ENCODE data around the gene VWA1.
"Not testable (repeated sequence)": the region's sequence is repeated elsewhere in the genome, so short reads cannot be mapped to it uniquely, and the experiment has no call there.

The VWA1 gene

GRCh38 chr1:1440262-1441001, 4.9 kb downstream of the VWA1 start:
- H3K27ac ChIP-seq (ENCODE audit: insufficient read depth in 1 of 2, low read depth in 1 of 2, low read length in 2 of 2, poor library complexity in 1 of 2, severe bottlenecking in 2 of 2): no peak overlapping the region
- H3K4me1 ChIP-seq (ENCODE audit: control extremely low read depth in 1 of 4, control insufficient read depth in 4 of 4, insufficient read depth in 4 of 4, low read length in 3 of 4): peaks cover 0 to 42% (median 28%) of the 10 kb centered on the region in 4 experiments
- CTCF ChIA-PET: interaction anchor here (0.9 to 2.9 kb wide), 18 partner anchors 9 to 190 kb away, joined by 3 to 17 read pairs (median 6); partner anchors contain the start of genes AURKAIP1 and MRPL20
- DNase-seq: no peak
- H3K27me3 ChIP-seq (replicated peaks in 2 of 5; ENCODE audit: control insufficient read depth in 4 of 5, insufficient read depth in 5 of 5, low read length in 4 of 5): peaks cover 0 to 3% (median 0%) of the 10 kb centered on the region in 5 experiments
- H3K4me3 ChIP-seq (ENCODE audit: control insufficient read depth in 1 of 7, extremely low read depth in 1 of 7, insufficient read depth in 4 of 7, low read depth in 2 of 7, low read length in 6 of 7): no peak overlapping the region
- H3K36me3 ChIP-seq (ENCODE audit: control insufficient read depth in 4 of 4, insufficient read depth in 4 of 4, low read length in 3 of 4): no peaks in the 10 kb centered on the region
- WGBS (ENCODE audit: insufficient coverage): 90% methylated on average over 23 of the region's 26 CpGs
- no peaks in the 10 kb centered on the region for H3K9me3 ChIP-seq (ENCODE audit: control extremely low read depth in 1 of 5, control insufficient read depth in 4 of 5, insufficient read depth in 2 of 5, low read depth in 1 of 5, low read length in 4 of 5)
- POLR2A ChIA-PET: interaction anchor here (1.6 kb wide), 1 partner anchor 33 kb away, joined by 6 read pairs; no protein-coding TSS in a partner anchor

GRCh38 chr1:1441002-1441888, 5.8 kb downstream of the VWA1 start:
- WGBS (ENCODE audit: insufficient coverage): 41% methylated on average over 26 of the region's 29 CpGs
- ChIA-PET POLR2A (interaction anchor here (1.6 kb wide), 1 partner anchor 34 kb away, joined by 6 read pairs; no protein-coding TSS in a partner anchor), CTCF (interaction anchor here (0.7 to 2.9 kb wide), 21 partner anchors 8 to 191 kb away, joined by 3 to 17 read pairs (median 5); partner anchors contain the start of genes AURKAIP1 and MRPL20)
- H3K27ac ChIP-seq (ENCODE audit: insufficient read depth in 1 of 2, low read depth in 1 of 2, low read length in 2 of 2, poor library complexity in 1 of 2, severe bottlenecking in 2 of 2): no peak overlapping the region
- peak in 2 of 3 donors; percentile 52 to 57 for DNase-seq
- no peak overlapping the region for H3K4me3 ChIP-seq (ENCODE audit: control insufficient read depth in 1 of 7, extremely low read depth in 1 of 7, insufficient read depth in 4 of 7, low read depth in 2 of 7, low read length in 6 of 7)
- peaks cover 0 to 3% (median 0%) of the 10 kb centered on the region in 5 experiments for H3K27me3 ChIP-seq (replicated peaks in 2 of 5; ENCODE audit: control insufficient read depth in 4 of 5, insufficient read depth in 5 of 5, low read length in 4 of 5)
- H3K36me3 ChIP-seq (ENCODE audit: control insufficient read depth in 4 of 4, insufficient read depth in 4 of 4, low read length in 3 of 4): no peaks in the 10 kb centered on the region
- peaks cover 0 to 36% (median 23%) of the 10 kb centered on the region in 4 experiments for H3K4me1 ChIP-seq (ENCODE audit: control extremely low read depth in 1 of 4, control insufficient read depth in 4 of 4, insufficient read depth in 4 of 4, low read length in 3 of 4)
- no peaks in the 10 kb centered on the region for H3K9me3 ChIP-seq (ENCODE audit: control extremely low read depth in 1 of 5, control insufficient read depth in 4 of 5, insufficient read depth in 2 of 5, low read depth in 1 of 5, low read length in 4 of 5)

- Histone ChIP-seq H3K27me3 (replicated peaks in 2 of 5; ENCODE audit: control insufficient read depth in 4 of 5, insufficient read depth in 5 of 5, low read length in 4 of 5) (peaks cover 0 to under 1% (median 0%) of the 10 kb centered on the region in 5 experiments), H3K4me3 (ENCODE audit: control insufficient read depth in 1 of 7, extremely low read depth in 1 of 7, insufficient read depth in 4 of 7, low read depth in 2 of 7, low read length in 6 of 7) (no peak overlapping the region), H3K27ac (ENCODE audit: insufficient read depth in 1 of 2, low read depth in 1 of 2, low read length in 2 of 2, poor library complexity in 1 of 2, severe bottlenecking in 2 of 2) (no peak overlapping the region), H3K36me3 (ENCODE audit: control insufficient read depth in 4 of 4, insufficient read depth in 4 of 4, low read length in 3 of 4) (no peaks in the 10 kb centered on the region), H3K9me3 (ENCODE audit: control extremely low read depth in 1 of 5, control insufficient read depth in 4 of 5, insufficient read depth in 2 of 5, low read depth in 1 of 5, low read length in 4 of 5) (no peaks in the 10 kb centered on the region), H3K4me1 (ENCODE audit: control extremely low read depth in 1 of 4, control insufficient read depth in 4 of 4, insufficient read depth in 4 of 4, low read length in 3 of 4) (peaks cover 0 to 27% (median 19%) of the 10 kb centered on the region in 4 experiments)
- DNase-seq: no peak
- POLR2A ChIA-PET: interaction anchor here (1.6 kb wide), 1 partner anchor 35 kb away, joined by 6 read pairs; no protein-coding TSS in a partner anchor
- 93% methylated on average over 30 of the region's 32 CpGs for WGBS (ENCODE audit: insufficient coverage)
- CTCF ChIA-PET: interaction anchor here (0.7 to 2.9 kb wide), 11 partner anchors 9 to 62 kb away, joined by 3 to 17 read pairs (median 6); partner anchors contain the start of gene MRPL20
Measured at GRCh38 chr1:1442069-1442770, 6.7 kb downstream of the VWA1 start.

- POLR2A ChIA-PET: not testable (repeated sequence)
- no CpG with 5 or more reads among the region's 19 CpGs for WGBS (ENCODE audit: insufficient coverage)
Measured at GRCh38 chr1:1446631-1447030, 11.1 kb downstream of the VWA1 start.

GRCh38 chr1:1449099-1449739, 13.7 kb downstream of the VWA1 start, which contains the start of gene ATAD3C:
Gene ATAD3C, plus strand, starts transcription at chr1:1449689. Its CDS starts 995 bp downstream, at chr1:1450684.
- Histone ChIP-seq H3K4me1 (ENCODE audit: control extremely low read depth in 1 of 4, control insufficient read depth in 4 of 4, insufficient read depth in 4 of 4, low read length in 3 of 4) (no peaks in the 10 kb centered on the region), H3K36me3 (ENCODE audit: control insufficient read depth in 4 of 4, insufficient read depth in 4 of 4, low read length in 3 of 4) (no peaks in the 10 kb centered on the region), H3K9me3 (ENCODE audit: control extremely low read depth in 1 of 5, control insufficient read depth in 4 of 5, insufficient read depth in 2 of 5, low read depth in 1 of 5, low read length in 4 of 5) (no peaks in the 10 kb centered on the region), H3K4me3 (ENCODE audit: control insufficient read depth in 1 of 7, extremely low read depth in 1 of 7, insufficient read depth in 4 of 7, low read depth in 2 of 7, low read length in 6 of 7) (no peak within 1 kb of the TSS), H3K27me3 (replicated peaks in 2 of 5; ENCODE audit: control insufficient read depth in 4 of 5, insufficient read depth in 5 of 5, low read length in 4 of 5) (peaks cover 0 to 2% (median 0%) of the 10 kb centered on the region in 5 experiments), H3K27ac (ENCODE audit: insufficient read depth in 1 of 2, low read depth in 1 of 2, low read length in 2 of 2, poor library complexity in 1 of 2, severe bottlenecking in 2 of 2) (no peak within 1 kb of the TSS)
- POLR2A ChIA-PET: no interaction called here
- WGBS (ENCODE audit: insufficient coverage): 89% methylated on average over 4 of the region's 6 CpGs
- CTCF ChIA-PET: interaction anchor here (0.9 kb wide), 1 partner anchor 9 kb away, joined by 4 read pairs; no protein-coding TSS in a partner anchor
- no peak for DNase-seq

More at GRCh38 chr1:1446631-1447030, 11.1 kb downstream of the VWA1 start:
- H3K9me3 ChIP-seq (ENCODE audit: control extremely low read depth in 1 of 5, control insufficient read depth in 4 of 5, insufficient read depth in 2 of 5, low read depth in 1 of 5, low read length in 4 of 5); H3K4me3 ChIP-seq (ENCODE audit: control insufficient read depth in 1 of 7, extremely low read depth in 1 of 7, insufficient read depth in 4 of 7, low read depth in 2 of 7, low read length in 6 of 7); CTCF ChIA-PET; H3K27ac ChIP-seq (ENCODE audit: insufficient read depth in 1 of 2, low read depth in 1 of 2, low read length in 2 of 2, poor library complexity in 1 of 2, severe bottlenecking in 2 of 2); H3K36me3 ChIP-seq (ENCODE audit: control insufficient read depth in 4 of 4, insufficient read depth in 4 of 4, low read length in 3 of 4); DNase-seq; H3K4me1 ChIP-seq (ENCODE audit: control extremely low read depth in 1 of 4, control insufficient read depth in 4 of 4, insufficient read depth in 4 of 4, low read length in 3 of 4); H3K27me3 ChIP-seq (replicated peaks in 2 of 5; ENCODE audit: control insufficient read depth in 4 of 5, insufficient read depth in 5 of 5, low read length in 4 of 5): not testable (repeated sequence)

- DNase-seq; H3K36me3 ChIP-seq (ENCODE audit: control insufficient read depth in 4 of 4, insufficient read depth in 4 of 4, low read length in 3 of 4); POLR2A ChIA-PET; H3K27ac ChIP-seq (ENCODE audit: insufficient read depth in 1 of 2, low read depth in 1 of 2, low read length in 2 of 2, poor library complexity in 1 of 2, severe bottlenecking in 2 of 2); H3K27me3 ChIP-seq (replicated peaks in 2 of 5; ENCODE audit: control insufficient read depth in 4 of 5, insufficient read depth in 5 of 5, low read length in 4 of 5); H3K4me1 ChIP-seq (ENCODE audit: control extremely low read depth in 1 of 4, control insufficient read depth in 4 of 4, insufficient read depth in 4 of 4, low read length in 3 of 4); H3K9me3 ChIP-seq (ENCODE audit: control extremely low read depth in 1 of 5, control insufficient read depth in 4 of 5, insufficient read depth in 2 of 5, low read depth in 1 of 5, low read length in 4 of 5); H3K4me3 ChIP-seq (ENCODE audit: control insufficient read depth in 1 of 7, extremely low read depth in 1 of 7, insufficient read depth in 4 of 7, low read depth in 2 of 7, low read length in 6 of 7): not testable (repeated sequence)
- CTCF ChIA-PET: interaction anchor here (1.6 to 2.5 kb wide), 3 partner anchors 9 to 14 kb away, joined by 4 to 11 read pairs (median 5); no protein-coding TSS in a partner anchor
- WGBS (ENCODE audit: insufficient coverage): 94% methylated on average over 22 of the region's 22 CpGs
Measured at GRCh38 chr1:1450616-1451015, 15.1 kb downstream of the VWA1 start.

Measured in common myeloid progenitor, CD34-positive (primary cell).